Retinal pigment epithelial cell (primary cell): Measurements from ENCODE around the gene CREB3.

Experiments
- DNase-seq: peaks from one replicate; pipeline ENCODE4 v3.0.0-alpha.2; 2010; ENCODE audit warnings: low read depth
- H3K4me3 ChIP-seq: 2 replicates; pipeline ENCODE4 v1.5.1; 2011; ENCODE audit warnings: mild to moderate bottlenecking, low read length, control low read depth, moderate library complexity
- CTCF ChIP-seq: conservative IDR thresholded peaks from 2 replicates; pipeline ENCODE4 v1.5.1; 2011; ENCODE audit warnings: low read depth, low read length, control low read depth, inconsistent platforms

Gene CREB3

GRCh38 chr9:35710818-35711500 is 21.5 kb upstream of the CREB3 start:
- TF ChIP-seq CTCF, result no peak
- no peak for DNase-seq
- H3K4me3 ChIP-seq, result no peak overlapping the region

GRCh38 chr9:35711501-35712428 is 20.7 kb upstream of the CREB3 start:
- no peak for TF ChIP-seq CTCF
- no peak overlapping the region for H3K4me3 ChIP-seq
- DNase-seq, result no peak

- DNase-seq, result no peak
- TF ChIP-seq CTCF, result no peak
Measured at GRCh38 chr9:35712762-35713400, 19.6 kb upstream of the CREB3 start.

GRCh38 chr9:35713578-35713977 is 18.9 kb upstream of the CREB3 start:
- H3K4me3 ChIP-seq, result no peak overlapping the region
- no peak for TF ChIP-seq CTCF
- DNase-seq, result no peak

More at GRCh38 chr9:35712762-35713400, 19.6 kb upstream of the CREB3 start:
- H3K4me3 ChIP-seq, result no peak overlapping the region

GRCh38 chr9:35714123-35714522 is 18.3 kb upstream of the CREB3 start:
- H3K4me3 ChIP-seq, result no peak overlapping the region
- no peak for TF ChIP-seq CTCF
- no peak for DNase-seq

- no peak overlapping the region for H3K4me3 ChIP-seq
- TF ChIP-seq CTCF, result no peak
- no peak for DNase-seq
Measured at GRCh38 chr9:35714579-35715252, 17.8 kb upstream of the CREB3 start.
